ENCODE data around the gene NIN. TPM values are rescaled to one million over a fixed set of nuclear protein-coding genes. Genes with fewer than 3 reads are reported as not detected.

NIN gene, protein sequence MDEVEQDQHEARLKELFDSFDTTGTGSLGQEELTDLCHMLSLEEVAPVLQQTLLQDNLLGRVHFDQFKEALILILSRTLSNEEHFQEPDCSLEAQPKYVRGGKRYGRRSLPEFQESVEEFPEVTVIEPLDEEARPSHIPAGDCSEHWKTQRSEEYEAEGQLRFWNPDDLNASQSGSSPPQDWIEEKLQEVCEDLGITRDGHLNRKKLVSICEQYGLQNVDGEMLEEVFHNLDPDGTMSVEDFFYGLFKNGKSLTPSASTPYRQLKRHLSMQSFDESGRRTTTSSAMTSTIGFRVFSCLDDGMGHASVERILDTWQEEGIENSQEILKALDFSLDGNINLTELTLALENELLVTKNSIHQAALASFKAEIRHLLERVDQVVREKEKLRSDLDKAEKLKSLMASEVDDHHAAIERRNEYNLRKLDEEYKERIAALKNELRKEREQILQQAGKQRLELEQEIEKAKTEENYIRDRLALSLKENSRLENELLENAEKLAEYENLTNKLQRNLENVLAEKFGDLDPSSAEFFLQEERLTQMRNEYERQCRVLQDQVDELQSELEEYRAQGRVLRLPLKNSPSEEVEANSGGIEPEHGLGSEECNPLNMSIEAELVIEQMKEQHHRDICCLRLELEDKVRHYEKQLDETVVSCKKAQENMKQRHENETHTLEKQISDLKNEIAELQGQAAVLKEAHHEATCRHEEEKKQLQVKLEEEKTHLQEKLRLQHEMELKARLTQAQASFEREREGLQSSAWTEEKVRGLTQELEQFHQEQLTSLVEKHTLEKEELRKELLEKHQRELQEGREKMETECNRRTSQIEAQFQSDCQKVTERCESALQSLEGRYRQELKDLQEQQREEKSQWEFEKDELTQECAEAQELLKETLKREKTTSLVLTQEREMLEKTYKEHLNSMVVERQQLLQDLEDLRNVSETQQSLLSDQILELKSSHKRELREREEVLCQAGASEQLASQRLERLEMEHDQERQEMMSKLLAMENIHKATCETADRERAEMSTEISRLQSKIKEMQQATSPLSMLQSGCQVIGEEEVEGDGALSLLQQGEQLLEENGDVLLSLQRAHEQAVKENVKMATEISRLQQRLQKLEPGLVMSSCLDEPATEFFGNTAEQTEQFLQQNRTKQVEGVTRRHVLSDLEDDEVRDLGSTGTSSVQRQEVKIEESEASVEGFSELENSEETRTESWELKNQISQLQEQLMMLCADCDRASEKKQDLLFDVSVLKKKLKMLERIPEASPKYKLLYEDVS (N-terminal part only)
- total RNA-seq: 10 to 100 TPM; 38.6 to 68.1 TPM

DNA sequence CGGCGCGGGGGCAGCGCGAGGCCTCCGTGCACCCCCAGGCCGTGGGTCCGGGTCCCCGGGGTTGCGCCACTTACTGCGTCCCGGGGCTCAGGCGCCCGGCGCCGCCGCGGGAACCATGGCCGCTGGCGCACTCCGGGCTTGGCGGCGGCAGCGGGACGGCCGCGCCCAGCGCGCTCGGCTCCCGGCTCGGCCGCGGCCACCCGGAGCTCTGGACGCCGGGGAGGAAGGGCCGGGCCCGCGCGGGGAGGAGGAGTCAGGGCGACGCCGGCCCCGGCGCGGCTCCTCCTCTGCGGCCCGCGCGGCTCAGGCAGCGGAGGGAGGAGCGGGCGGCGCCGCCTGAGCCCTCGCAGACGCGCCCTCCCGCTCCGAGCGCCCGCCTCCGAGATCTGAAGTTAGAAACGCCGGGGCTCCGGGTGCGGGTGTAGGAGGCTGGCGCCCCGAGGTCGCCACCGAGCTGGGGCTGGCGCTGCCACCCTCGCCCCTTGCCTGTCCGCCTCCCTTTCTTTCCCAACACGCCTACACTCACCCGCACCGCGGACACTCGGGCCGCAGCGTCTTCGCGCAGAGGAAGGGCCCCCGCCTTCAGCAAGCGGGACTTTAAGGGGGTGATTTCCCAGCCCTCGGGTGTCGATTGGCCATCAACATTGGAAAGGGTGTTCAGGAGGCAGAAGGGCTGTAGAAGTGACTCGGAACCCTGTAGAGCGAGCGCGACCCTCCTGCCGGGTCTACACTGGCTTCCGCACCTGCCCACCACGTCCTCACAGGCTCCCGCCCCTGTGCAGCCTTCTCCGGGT lies at the start of gene NIN:
TSS of gene NIN (minus strand) at position 231 of the 794 bp plus-strand sequence. CDS start 9,106 bp downstream, outside the sequence.

DNA sequence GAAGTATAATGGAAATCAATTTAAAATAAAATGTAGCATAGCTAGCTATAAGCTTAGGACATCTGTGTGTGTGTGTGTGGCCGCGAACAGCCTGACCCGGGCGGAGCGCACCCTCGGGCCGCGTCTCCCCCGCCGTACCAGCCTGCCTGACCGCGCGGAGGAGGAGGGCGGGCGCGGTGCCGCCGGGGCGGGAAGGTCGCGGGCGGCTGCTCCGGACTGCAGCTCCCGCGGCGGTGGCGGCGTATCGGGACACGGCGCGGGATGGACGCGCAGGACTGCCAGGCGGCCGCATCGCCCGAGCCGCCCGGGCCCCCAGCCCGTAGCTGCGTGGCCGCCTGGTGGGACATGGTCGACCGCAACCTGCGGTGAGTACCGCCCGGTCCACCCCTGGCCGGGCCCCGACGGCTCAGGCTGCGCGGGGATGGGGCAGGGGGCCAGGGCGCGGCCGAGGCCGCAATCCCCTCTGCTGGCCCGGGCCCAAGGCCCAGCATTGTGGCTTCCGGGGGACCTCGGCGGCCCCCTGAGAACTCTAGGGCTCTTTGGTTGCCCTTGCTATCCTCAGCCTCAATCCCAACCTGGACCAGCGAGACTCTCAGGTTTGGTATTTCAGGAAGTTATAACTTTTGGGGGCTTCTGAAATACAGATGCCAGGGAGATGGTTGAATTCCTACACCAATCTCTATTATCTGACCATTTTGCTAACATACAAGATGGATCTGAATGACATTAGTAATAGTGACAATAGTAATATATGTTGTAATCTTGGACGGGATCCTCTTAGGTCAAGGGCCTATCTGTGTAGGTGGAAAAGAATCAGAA lies 41.2 kb upstream of the NIN start, which contains the start of gene ABHD12B:
TSS of gene ABHD12B (plus strand) at position 140 of the 819 bp plus-strand sequence. CDS start at position 262, 122 bp downstream.

Small RNA genes lying within 50 kb of the gene (small RNA-seq; reads per million reads assigned to genes)
- gene RF00593: 0 reads per million in 2 donors

Other genes with a start within 250 kb of the NIN start
- gene SAV1, start 162.9 kb downstream of the NIN start, total RNA-seq: 10 to 100 TPM; 19.0 to 20.0 TPM
- gene ABHD12B, start 40.9 kb upstream of the NIN start, total RNA-seq: not detected
- 100 to 1,000 TPM; 117 to 265 TPM for gene PYGL, start 113.3 kb upstream of the NIN start, total RNA-seq